Right forelimb (tissue), 1 donor: ENCODE measurements around the gene CCDC24.

ENCODE experiments used
- DNase-seq: peaks from one replicate; pipeline ENCODE4 v3.0.0-alpha.2; 2018

Gene CCDC24

DNA sequence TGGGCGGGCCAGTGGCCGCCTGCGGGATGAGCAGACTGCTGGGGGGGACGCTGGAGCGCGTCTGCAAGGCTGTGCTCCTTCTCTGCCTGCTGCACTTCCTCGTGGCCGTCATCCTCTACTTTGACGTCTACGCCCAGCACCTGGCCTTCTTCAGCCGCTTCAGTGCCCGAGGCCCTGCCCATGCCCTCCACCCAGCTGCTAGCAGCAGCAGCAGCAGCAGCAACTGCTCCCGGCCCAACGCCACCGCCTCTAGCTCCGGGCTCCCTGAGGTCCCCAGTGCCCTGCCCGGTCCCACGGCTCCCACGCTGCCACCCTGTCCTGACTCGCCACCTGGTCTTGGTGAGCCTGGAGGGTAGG is 10.3 kb upstream of the CCDC24 start:
- no peak for DNase-seq

DNA sequence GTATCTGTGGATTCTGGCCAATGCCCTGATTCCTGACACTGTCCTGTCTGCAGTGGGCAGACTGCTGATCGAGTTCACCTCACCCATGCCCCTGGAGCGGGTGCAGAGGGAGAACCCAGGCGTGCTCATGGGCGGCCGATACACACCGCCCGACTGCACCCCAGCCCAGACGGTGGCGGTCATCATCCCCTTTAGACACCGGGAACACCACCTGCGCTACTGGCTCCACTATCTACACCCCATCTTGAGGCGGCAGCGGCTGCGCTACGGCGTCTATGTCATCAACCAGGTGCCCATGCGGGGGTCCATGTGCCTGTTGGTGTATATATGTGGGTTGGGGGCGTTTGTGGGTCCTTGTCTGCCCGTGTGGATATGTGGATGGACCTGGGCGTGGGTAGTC is 9.8 kb upstream of the CCDC24 start:
- DNase-seq, result no peak

GRCh38 chr1:43982241-43982640 is 9.2 kb upstream of the CCDC24 start:
- DNase-seq, result no peak

DNA sequence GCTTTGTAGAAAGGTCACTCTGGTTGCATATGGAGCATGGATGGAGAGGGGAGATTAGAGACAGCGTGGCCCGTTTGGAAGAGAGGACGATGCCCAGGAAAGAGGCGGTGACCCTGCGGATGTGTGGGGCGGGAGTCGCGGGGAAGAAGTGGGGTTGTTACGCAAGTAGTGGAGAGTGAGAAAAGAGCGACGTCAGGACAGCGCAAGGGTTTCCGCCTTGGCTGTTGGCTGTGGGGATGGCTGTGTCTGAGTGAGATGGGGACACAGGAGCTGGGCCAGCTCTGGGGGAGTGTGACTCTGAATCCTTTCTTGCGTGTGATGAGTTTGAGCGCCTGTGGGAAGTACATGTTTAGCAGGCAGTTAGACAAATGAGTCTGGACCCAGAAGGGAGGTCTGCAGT is 8.6 kb upstream of the CCDC24 start:
- DNase-seq, result no peak

GRCh38 chr1:43983253-43983899 is 8.0 kb upstream of the CCDC24 start:
- DNase-seq, result no peak

- no peak for DNase-seq
These were observed 6.5 kb upstream of the CCDC24 start for GRCh38 chr1:43984855-43985254.

DNA sequence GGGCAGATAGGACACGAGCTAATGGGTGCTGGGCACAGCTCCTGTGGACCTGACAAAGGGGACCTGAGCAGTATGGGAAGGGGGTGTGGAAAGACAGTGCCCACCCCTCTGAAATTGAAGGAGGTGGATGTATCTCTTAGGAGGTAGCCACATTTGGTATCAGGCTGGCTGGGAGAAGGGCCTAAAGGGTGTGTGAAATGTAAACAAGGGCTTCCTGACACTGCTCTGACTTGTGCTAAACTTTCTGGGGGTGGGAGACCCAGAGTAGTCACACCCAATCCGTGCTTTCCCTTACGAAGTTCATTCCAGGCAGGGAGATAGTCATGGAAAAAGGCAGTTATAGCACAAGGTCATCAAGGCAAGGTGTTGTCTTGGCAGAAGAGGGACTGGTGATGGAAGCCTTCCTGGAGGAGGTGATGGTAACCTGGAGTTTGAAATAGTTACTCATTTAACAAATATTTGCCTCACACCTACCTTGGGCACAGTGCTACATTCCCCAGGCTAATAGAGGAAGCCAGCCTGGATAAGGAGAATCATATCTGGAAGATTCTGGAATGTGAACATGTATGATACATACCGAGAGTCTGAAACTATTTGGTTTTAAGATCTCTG is 5.3 kb upstream of the CCDC24 start:
- no peak for DNase-seq

DNA sequence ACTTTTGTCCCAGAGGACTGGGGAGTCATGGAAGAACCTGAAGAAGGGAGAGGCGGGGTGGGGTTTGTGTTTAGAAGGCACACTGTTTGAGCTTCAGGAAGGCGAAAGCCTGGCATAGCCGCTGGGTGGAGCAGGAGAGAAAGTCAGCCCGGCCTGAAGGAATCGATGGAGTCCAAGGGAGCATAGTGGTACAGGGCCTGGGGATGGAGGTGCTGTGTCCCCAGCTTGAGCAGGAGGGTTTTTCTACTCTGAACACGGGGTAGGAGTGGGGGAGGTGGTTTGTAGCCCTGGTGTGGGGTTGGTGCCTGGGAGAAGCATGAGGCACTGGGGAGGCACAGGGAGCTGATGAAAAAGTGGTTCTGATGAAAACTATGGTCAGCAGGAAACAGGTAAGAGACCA is 4.7 kb upstream of the CCDC24 start:
- DNase-seq, result no peak

DNA sequence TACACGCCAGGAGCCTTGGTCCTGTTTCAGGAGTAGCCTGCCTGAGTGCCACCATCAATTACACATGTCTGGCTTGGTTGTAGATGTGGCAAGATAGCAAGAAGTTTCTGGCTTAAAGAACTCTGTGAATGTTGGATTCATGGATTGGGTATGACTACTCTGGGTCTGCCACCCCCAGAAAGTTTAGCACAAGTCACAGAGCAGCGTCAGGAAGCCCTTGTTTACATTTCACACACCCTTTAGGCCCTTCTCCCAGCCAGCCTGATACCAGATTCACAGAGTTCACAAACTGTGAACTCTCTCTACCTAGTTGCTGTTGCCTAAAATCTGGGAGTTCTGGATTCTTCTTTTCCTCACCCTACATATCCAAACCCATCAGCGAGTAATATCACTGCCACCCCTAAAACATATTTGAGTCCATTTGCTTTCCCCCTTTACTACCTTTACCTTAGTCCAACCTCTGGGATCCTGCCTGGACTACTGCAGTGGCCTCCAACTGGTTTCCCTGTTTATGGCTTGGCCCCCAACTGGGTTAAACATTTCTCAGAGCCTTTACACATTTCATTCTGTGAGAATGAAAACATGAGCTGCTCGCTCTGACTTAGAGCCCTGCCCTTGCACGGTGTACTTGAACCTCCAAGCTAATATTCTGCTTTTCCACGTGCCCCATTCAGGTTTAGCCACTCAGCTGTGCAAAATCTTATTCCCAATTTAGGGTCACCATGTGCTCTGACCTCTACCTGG is 4.1 kb upstream of the CCDC24 start:
- DNase-seq, result no peak

GRCh38 chr1:43990271-43991199 is 864 bp upstream of the CCDC24 start:
- no peak for DNase-seq

- DNase-seq, result no peak
These were observed 261 bp upstream of the CCDC24 start for GRCh38 chr1:43991200-43991475.

- no peak for DNase-seq
These were observed 1.0 kb downstream of the CCDC24 start for GRCh38 chr1:43992232-43992995.

- DNase-seq, result no peak
These were observed 2.0 kb downstream of the CCDC24 start for GRCh38 chr1:43993206-43993914.

- no peak for DNase-seq
These were observed 2.7 kb downstream of the CCDC24 start for GRCh38 chr1:43994071-43994470.

- no peak for DNase-seq
These were observed 3.7 kb downstream of the CCDC24 start for GRCh38 chr1:43994794-43995790.

DNA sequence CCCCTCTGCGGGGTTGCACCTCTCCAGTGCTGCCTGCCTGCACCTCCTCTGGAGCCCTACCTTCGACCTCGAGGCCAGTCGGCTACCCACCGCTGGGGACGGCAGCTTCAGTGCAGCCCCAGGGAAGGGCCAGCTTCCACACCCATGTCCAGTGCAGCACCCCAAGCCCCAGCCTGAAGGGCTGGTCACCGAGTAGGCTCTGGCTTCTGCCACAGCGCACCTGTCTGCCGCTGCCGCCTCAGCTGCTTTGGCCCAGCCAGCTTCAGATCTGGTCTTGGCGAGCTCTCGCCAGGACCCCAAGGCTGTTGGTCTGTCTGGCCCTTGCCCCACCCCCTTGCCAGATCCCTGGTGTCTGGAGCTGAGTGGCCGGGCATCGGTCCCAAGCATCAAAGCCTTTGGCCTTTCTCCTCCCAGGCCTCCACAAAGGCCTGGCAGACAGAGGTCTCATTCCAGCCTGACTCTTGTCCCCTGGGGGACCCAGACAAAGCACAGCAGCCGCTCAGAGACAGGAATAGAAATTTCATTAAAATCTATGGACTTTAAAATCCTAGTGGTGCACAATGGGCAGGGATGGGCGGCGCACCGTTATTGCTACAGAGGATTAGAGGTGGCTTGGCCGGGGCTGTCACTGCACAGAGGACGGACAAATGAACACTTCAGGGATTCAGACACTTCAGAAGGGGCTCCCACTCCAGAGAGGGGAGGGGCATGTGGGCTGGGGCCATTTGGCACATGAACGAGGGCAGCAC is 4.8 kb downstream of the CCDC24 start:
- DNase-seq, result no peak

GRCh38 chr1:43996733-43997115 is 5.3 kb downstream of the CCDC24 start:
- DNase-seq, result no peak

- no peak for DNase-seq
These were observed 6.0 kb downstream of the CCDC24 start for GRCh38 chr1:43997295-43997999.

DNA sequence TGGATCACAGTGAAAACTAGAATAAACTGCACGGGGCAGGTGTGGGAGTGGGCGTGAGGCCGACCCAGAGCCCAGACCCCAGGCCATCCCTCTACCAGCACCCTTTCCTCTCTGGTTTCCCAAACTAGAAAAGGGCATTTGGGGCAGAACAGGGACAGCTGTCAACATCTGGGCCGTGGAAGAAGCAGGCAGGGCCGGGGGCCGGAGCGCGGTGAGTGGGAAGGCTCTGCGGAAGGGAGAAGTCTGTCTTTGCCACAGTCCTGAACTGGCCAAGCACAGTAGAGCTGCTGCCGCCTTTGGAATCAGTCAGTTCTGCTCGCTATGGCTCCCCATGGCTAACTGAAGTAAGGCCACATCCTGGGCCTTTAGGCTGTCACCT is 6.6 kb downstream of the CCDC24 start:
- no peak for DNase-seq
